Measurements from ENCODE around the gene LENEP.

GRCh38 chr1:154993572-154994268 is at the start of gene LENEP:
- TF ChIP-seq CTCF (optimal IDR thresholded peaks at IDR 0.05 in 1 of 3, IDR thresholded peaks at IDR 0.05 in 1 of 3, conservative IDR thresholded peaks at IDR 0.05 in 1 of 3; ENCODE audit: extremely low read depth in 1 of 3, insufficient read depth in 2 of 3, low read length in 3 of 3): no peak
- no peak for TF ChIP-seq EZH2 (IDR thresholded peaks at IDR 0.05; ENCODE audit: low read length)

All from keratinocyte (primary cell).